ENCODE data around the gene TSEN54.

The TSEN54 gene

GRCh38 chr17:75549246-75550138 is 33.2 kb downstream of the TSEN54 start:
- DNase-seq = no peak

- no peak for DNase-seq
Measured at GRCh38 chr17:75550139-75550465, 33.8 kb downstream of the TSEN54 start.

GRCh38 chr17:75551266-75551665 is 34.9 kb downstream of the TSEN54 start:
- DNase-seq = no peak

- DNase-seq = no peak
Measured at GRCh38 chr17:75552425-75553294, 36.3 kb downstream of the TSEN54 start.

- no peak for DNase-seq
Measured at GRCh38 chr17:75553295-75554110, 37.2 kb downstream of the TSEN54 start.

- no peak for DNase-seq
Measured at GRCh38 chr17:75555679-75556153, 39.4 kb downstream of the TSEN54 start.

- DNase-seq = no peak
Measured at GRCh38 chr17:75557075-75557851, 40.9 kb downstream of the TSEN54 start.

- DNase-seq = no peak
Measured at GRCh38 chr17:75557852-75558665, 41.7 kb downstream of the TSEN54 start.

- DNase-seq = no peak
Measured at GRCh38 chr17:75558666-75559530, 42.6 kb downstream of the TSEN54 start.

GRCh38 chr17:75559958-75560533 is 43.7 kb downstream of the TSEN54 start:
- DNase-seq = no peak

- no peak for DNase-seq
Measured at GRCh38 chr17:75561927-75562603, 45.7 kb downstream of the TSEN54 start.

GRCh38 chr17:75563063-75563758 is 46.9 kb downstream of the TSEN54 start:
- DNase-seq = no peak

GRCh38 chr17:75564195-75564594 is 47.9 kb downstream of the TSEN54 start:
- no peak for DNase-seq

- DNase-seq = no peak
Measured at GRCh38 chr17:75565066-75565465, 48.7 kb downstream of the TSEN54 start.

GRCh38 chr17:75565618-75566017 is 49.3 kb downstream of the TSEN54 start:
- DNase-seq = no peak

- no peak for DNase-seq
Measured at GRCh38 chr17:75566416-75566815, 50.1 kb downstream of the TSEN54 start.

- DNase-seq = no peak
Measured at GRCh38 chr17:75566834-75567233, 50.5 kb downstream of the TSEN54 start.

GRCh38 chr17:75568412-75569255 is 52.3 kb downstream of the TSEN54 start:
- no peak for DNase-seq

All from amniotic stem cell (primary cell).